Lung (tissue), 12 donors: ENCODE results near the gene COL11A2. TPM values are rescaled to one million over a fixed set of nuclear protein-coding genes. Genes with fewer than 3 reads are reported as not detected.

ENCODE experiments used
- ATAC-seq: fragments of 200-7000 bp; cut with Tn5 transposase; one replicate; pipeline ENCODE4 v1.9.1; 2020; ENCODE audit warnings: moderate number of reproducible peaks; ENCODE audit not compliant: insufficient read depth, low FRiP score
- DNase-seq, 3 donors: peaks; one replicate each; pipeline ENCODE4 v3.0.0-alpha.2; 2013 to 2017
- H3K27ac ChIP-seq, 2 donors: one replicate each; pipeline ENCODE4 v1.5.1; 2013; ENCODE audit warnings: mild to moderate bottlenecking in 2 of 2, moderate library complexity in 2 of 2, control low read depth in 1 of 2, inconsistent platforms in 1 of 2, low read depth in 1 of 2, low read length in 1 of 2
- H3K27me3 ChIP-seq, 3 donors: one replicate each; pipeline ENCODE4 v1.5.1; 2013; ENCODE audit warnings: low read length in 2 of 3; ENCODE audit not compliant: control insufficient read depth in 3 of 3, insufficient read depth in 3 of 3
- H3K36me3 ChIP-seq, 4 donors: one replicate each; pipeline ENCODE4 v1.5.1; 2013; ENCODE audit warnings: low read length in 4 of 4, mild to moderate bottlenecking in 1 of 4, moderate library complexity in 1 of 4; ENCODE audit not compliant: control insufficient read depth in 4 of 4, insufficient read depth in 4 of 4
- H3K4me1 ChIP-seq, 5 donors: one replicate each; pipeline ENCODE4 v1.5.1; 2013; ENCODE audit warnings: low read length in 5 of 5, mild to moderate bottlenecking in 2 of 5, moderate library complexity in 1 of 5; ENCODE audit not compliant: control insufficient read depth in 5 of 5, insufficient read depth in 5 of 5
- H3K4me3 ChIP-seq: one replicate; pipeline ENCODE4 v1.5.1; 2013; ENCODE audit warnings: mild to moderate bottlenecking, control low read depth, moderate library complexity
- H3K9ac ChIP-seq, 2 donors: one replicate each; pipeline ENCODE4 v1.5.1; 2013; ENCODE audit warnings: low read length in 2 of 2, control low read depth in 1 of 2; ENCODE audit not compliant: insufficient read depth in 1 of 2
- H3K9me3 ChIP-seq, 4 donors: one replicate each; pipeline ENCODE4 v1.5.1; 2013; ENCODE audit warnings: low read length in 3 of 4, mild to moderate bottlenecking in 1 of 4, moderate library complexity in 1 of 4; ENCODE audit not compliant: control insufficient read depth in 4 of 4, insufficient read depth in 3 of 4
- WGBS, 2 donors: extraction: QIAGEN DNeasy Blood & Tissue Kit; methylation state at CpG; one replicate each; pipeline ENCODE4 v1.1.7; 2013; 5-methylcytosine and 5-hydroxymethylcytosine counted together
- polyA plus RNA-seq, 2 donors: library from polyadenylated mRNA; stranded (reverse); fragments of 200-250 nt; gene quantifications; one replicate each; pipeline ENCODE4 v1.2.1, GENCODE V29; 2013
- total RNA-seq, 2 donors: library from RNA; depleted of rRNA in 1 of 2; stranded (reverse); fragments of >200 nt in 1 of 2; gene quantifications; one replicate each; pipeline ENCODE4 v1.2.1, GENCODE V29; 2014 to 2021
- TF ChIP-seq, protein P1 (sequence below): IDR thresholded peaks from 2 replicates; pipeline ENCODE4 v1.5.1; 2012; ENCODE audit warnings: mild to moderate bottlenecking; ENCODE audit errors: control extremely low read depth, extremely low read depth
- donor health status: control.
- donor health status: control.
- donor health status: Bipolar disorder and iron deficiency.
- donor health status: healthy.
- donor health status: DM: yes; HTN: yes; CAD: no.

Gene COL11A2
- total and polyA plus RNA-seq, 4 donors = 0.32 to 2.4 (median 0.90) TPM

DNA sequence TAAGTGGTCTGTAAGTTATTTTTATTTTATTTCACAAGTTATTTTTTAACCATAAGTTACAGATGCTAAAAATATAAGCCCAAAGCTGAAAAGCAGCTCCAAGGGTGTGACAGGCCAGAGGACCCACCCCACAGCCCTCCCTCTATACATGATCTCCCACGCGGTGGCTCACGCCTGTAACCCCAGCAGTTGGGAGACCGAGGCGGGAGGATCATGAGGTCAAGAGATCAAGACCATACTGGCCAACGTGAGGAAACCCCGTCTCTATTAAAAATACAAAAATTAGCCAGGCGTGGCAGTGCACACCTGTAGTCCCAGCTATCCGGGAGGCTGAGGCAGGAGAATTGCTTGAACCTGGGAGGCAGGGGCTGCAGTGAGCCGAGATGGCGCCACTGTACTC lies 32.2 kb downstream of the COL11A2 start:
- DNase-seq = no peak
- TF ChIP-seq, protein P1, sequence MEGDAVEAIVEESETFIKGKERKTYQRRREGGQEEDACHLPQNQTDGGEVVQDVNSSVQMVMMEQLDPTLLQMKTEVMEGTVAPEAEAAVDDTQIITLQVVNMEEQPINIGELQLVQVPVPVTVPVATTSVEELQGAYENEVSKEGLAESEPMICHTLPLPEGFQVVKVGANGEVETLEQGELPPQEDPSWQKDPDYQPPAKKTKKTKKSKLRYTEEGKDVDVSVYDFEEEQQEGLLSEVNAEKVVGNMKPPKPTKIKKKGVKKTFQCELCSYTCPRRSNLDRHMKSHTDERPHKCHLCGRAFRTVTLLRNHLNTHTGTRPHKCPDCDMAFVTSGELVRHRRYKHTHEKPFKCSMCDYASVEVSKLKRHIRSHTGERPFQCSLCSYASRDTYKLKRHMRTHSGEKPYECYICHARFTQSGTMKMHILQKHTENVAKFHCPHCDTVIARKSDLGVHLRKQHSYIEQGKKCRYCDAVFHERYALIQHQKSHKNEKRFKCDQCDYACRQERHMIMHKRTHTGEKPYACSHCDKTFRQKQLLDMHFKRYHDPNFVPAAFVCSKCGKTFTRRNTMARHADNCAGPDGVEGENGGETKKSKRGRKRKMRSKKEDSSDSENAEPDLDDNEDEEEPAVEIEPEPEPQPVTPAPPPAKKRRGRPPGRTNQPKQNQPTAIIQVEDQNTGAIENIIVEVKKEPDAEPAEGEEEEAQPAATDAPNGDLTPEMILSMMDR = no peak
- Histone ChIP-seq H3K4me3 (no peak overlapping the region), H3K27ac (no peak overlapping the region), H3K4me1 (peaks cover 0 to 12% (median 0%) of the 10 kb centered on the region in 5 donors), H3K27me3 (no peaks in the 10 kb centered on the region), H3K9me3 (no peaks in the 10 kb centered on the region), H3K9ac (no peak overlapping the region), H3K36me3 (no peaks in the 10 kb centered on the region)
- 91 to 95% methylated on average over 11 of the region's 11 CpGs for WGBS, 2 donors
- no peak for ATAC-seq

DNA sequence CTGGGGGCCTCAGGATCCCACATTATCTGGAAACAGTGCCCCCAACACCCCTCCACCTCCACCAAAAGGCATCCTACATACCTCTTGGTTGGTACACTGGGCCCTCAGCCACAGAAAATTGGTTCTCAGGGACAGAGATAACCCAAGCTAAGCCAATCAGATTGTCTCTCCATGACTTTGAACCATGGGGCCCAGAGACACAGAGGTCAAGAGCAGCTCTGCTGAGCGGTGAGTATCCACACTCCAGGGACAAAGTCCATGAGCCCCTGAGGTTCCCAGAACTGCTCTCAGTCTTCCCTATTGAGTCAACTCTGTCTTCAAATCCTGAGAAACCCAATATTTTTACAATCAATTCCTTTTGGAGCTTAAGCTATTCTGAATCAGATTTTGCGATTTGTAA lies 35.3 kb downstream of the COL11A2 start:
- ATAC-seq = no peak
- H3K27me3 ChIP-seq = no peaks in the 10 kb centered on the region
- TF ChIP-seq, protein P1 = no peak
- DNase-seq = no peak
- H3K9me3 ChIP-seq = no peaks in the 10 kb centered on the region
- H3K4me3 ChIP-seq = no peak overlapping the region
- H3K27ac ChIP-seq = no peak overlapping the region
- H3K4me1 ChIP-seq = peaks cover 0 to 10% (median 0%) of the 10 kb centered on the region in 5 donors
- 89 to 93% methylated on average over 2 of the region's 2 CpGs for WGBS, 2 donors
- H3K36me3 ChIP-seq = no peaks in the 10 kb centered on the region
- no peak overlapping the region for H3K9ac ChIP-seq

DNA sequence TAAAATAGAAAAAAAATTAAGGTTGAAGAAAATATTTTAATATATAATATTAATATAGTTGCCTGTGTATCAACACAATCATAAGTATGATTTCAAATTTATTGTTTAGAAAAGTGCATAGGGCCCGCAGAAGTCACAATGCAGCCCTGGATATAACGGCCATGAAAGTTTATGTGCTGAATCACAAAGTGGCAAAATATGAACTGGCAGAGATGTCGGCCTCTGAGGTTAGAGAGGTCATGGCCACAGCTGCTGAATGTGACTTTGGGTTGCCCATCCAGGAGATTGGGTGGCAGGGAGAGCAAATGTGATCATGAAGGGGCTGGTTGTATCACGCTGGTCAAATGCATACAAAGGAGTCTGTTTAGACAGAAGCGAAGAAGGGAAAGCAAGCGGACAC lies 35.7 kb downstream of the COL11A2 start:
- Histone ChIP-seq H3K9me3 (no peaks in the 10 kb centered on the region), H3K9ac (no peak overlapping the region), H3K4me3 (no peak overlapping the region), H3K27me3 (no peaks in the 10 kb centered on the region), H3K36me3 (no peaks in the 10 kb centered on the region), H3K4me1 (peaks cover 0 to 6% (median 0%) of the 10 kb centered on the region in 5 donors), H3K27ac (no peak overlapping the region)
- ATAC-seq = no peak
- 92 to 93% methylated on average over 6 of the region's 6 CpGs for WGBS, 2 donors
- no peak for DNase-seq
- TF ChIP-seq, protein P1 = no peak

DNA sequence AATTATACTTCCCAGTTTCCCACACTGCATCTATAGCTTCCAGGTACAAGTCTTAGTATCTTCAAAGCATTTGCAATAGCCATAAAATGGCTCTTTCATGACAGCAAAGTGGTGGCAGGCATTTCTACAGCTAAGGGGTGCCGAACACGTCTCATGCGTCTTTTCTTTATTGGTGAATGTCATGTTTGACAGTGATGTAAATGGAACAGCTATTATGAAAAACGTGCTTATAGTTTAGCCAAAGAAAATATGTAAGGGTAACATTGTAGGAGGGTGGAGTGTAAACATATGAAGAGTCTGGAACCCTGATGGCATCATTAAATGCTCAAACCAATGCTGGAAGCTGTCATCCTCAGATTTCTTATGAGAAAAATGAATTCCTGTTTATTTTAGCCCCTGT lies 37.9 kb downstream of the COL11A2 start:
- no peaks in the 10 kb centered on the region for H3K36me3 ChIP-seq
- no peak overlapping the region for H3K27ac ChIP-seq
- DNase-seq (no peak), ATAC-seq (no peak)
- no peaks in the 10 kb centered on the region for H3K9me3 ChIP-seq
- H3K27me3 ChIP-seq = no peaks in the 10 kb centered on the region
- no peak overlapping the region for H3K4me3 ChIP-seq
- 65 to 78% methylated on average over 4 of the region's 4 CpGs for WGBS, 2 donors
- TF ChIP-seq, protein P1 = no peak
- no peak overlapping the region for H3K9ac ChIP-seq
- no peaks in the 10 kb centered on the region for H3K4me1 ChIP-seq
